ENCODE measurements around the gene ABRAXAS1. TPM values are rescaled to one million over a fixed set of nuclear protein-coding genes. Genes with fewer than 3 reads are reported as not detected.

The ABRAXAS1 gene
- total RNA-seq, 6 experiments from 2014 or later: 1.6 to 3.3 (median 2.6) TPM

DNA sequence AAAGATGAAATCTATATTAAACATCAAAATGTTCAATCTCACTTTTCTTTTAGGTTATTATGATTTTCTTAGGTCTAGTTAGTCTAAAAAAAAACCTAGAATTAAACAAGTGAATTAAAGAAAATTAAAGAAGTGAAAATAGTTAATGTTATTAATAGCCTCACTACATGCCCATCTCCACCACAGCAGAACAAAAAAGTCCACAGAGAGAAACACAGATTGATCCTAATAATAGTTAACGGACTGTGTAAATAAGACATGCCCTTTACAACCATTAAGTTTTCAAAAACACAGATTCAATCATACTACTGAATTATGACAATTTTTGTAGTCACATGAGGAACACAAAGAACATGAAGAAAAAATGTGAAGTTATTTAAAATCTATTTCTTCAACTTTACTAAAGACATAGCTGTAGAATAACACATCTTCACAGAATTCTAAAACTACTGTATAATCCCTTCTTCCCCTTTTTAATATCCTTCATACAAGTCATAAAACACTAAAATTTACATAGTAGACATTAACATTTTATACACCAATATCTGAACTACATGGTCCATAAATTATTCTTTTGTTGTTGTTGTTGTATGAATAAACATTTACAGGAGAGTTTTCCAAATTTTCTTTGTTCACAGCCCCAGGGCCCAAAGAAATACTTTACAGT is 44.6 kb downstream of the ABRAXAS1 start:
- Histone ChIP-seq H3K4me3 (no peak overlapping the region), H3K4me1 (no peaks in the 10 kb centered on the region), H3K27ac (no peak overlapping the region), H3K36me3 (peaks cover 0 to 31% (median 2%) of the 10 kb centered on the region in 4 donors), H3K27me3 (no peaks in the 10 kb centered on the region), H3K9me3 (no peaks in the 10 kb centered on the region)
- intact Hi-C loops (cut with DNase I): no loop called here
- ATAC-seq: no peak
- TF ChIP-seq POLR2A (IDR thresholded peaks at IDR 0.05): no peak
- TF ChIP-seq, protein P1, sequence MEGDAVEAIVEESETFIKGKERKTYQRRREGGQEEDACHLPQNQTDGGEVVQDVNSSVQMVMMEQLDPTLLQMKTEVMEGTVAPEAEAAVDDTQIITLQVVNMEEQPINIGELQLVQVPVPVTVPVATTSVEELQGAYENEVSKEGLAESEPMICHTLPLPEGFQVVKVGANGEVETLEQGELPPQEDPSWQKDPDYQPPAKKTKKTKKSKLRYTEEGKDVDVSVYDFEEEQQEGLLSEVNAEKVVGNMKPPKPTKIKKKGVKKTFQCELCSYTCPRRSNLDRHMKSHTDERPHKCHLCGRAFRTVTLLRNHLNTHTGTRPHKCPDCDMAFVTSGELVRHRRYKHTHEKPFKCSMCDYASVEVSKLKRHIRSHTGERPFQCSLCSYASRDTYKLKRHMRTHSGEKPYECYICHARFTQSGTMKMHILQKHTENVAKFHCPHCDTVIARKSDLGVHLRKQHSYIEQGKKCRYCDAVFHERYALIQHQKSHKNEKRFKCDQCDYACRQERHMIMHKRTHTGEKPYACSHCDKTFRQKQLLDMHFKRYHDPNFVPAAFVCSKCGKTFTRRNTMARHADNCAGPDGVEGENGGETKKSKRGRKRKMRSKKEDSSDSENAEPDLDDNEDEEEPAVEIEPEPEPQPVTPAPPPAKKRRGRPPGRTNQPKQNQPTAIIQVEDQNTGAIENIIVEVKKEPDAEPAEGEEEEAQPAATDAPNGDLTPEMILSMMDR (IDR thresholded peaks at IDR 0.05): no peak
- no peak for DNase-seq
- WGBS (ENCODE audit: insufficient coverage, low coverage, low lambda C conversion rate, missing lambda C conversion rate): 70% methylated on average over 1 of the region's 1 CpG

DNA sequence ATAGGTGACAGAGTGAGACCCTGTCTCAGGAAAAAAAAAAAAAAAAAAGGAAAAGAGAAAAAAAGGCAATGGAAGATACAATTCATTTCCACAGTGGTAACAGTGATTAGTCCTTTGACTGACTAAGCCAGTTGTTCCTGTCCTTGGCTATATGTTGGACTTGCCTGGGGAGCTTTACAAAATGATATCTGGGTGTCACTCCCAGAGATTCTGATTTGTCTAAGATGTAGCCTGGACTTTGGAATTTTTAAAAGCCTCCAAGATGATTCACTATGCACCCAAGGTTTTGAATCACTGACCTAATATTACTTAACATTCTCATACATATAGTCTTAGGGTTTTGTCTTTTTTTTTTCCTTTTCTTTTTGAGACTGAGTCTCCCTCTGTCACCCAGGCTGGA is 46.2 kb downstream of the ABRAXAS1 start:
- peaks cover 0 to 27% (median 1%) of the 10 kb centered on the region in 4 donors for H3K36me3 ChIP-seq
- intact Hi-C loops (cut with DNase I): no loop called here

DNA sequence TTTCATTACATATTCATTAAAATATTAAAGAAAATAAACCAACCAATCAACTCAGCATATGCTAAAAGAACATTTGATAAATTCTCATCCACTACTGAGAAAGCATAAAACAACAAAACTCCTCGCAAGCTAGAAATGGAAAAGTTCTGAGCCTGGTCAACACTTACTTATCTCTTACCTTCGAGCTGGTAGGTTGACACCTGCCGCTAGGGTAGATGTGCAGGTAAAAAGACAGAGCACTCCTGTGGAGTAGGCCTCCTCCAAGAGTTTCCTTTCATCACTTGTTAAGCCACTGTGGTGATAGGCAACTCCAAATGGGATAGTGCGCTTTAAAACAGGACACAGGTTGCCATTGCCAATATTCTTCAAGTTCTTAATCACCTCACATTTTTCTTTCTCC is 48.2 kb downstream of the ABRAXAS1 start:
- no peaks in the 10 kb centered on the region for H3K9me3 ChIP-seq
- peaks cover 0 to 23% (median 1%) of the 10 kb centered on the region in 4 donors for H3K36me3 ChIP-seq
- whole genome bisulfite sequencing (ENCODE audit: insufficient coverage, low coverage, low lambda C conversion rate, missing lambda C conversion rate): 94% methylated on average over 4 of the region's 4 CpGs
- TF ChIP-seq POLR2A (IDR thresholded peaks at IDR 0.05): no peak
- TF ChIP-seq, protein P1 (IDR thresholded peaks at IDR 0.05): no peak
- intact Hi-C loops (cut with DNase I): no loop called here
- H3K4me3 ChIP-seq: no peak overlapping the region
- no peak overlapping the region for H3K27ac ChIP-seq
- no peaks in the 10 kb centered on the region for H3K27me3 ChIP-seq
- DNase-seq: no peak
- no peaks in the 10 kb centered on the region for H3K4me1 ChIP-seq
- ATAC-seq: no peak

More for the DNA sequence above, 46.2 kb downstream of the ABRAXAS1 start:
- H3K27me3 ChIP-seq: no peaks in the 10 kb centered on the region
- DNase-seq (no peak), ATAC-seq (no peak)
- H3K4me3 ChIP-seq: no peak overlapping the region
- H3K9me3 ChIP-seq: no peaks in the 10 kb centered on the region
- TF ChIP-seq POLR2A (IDR thresholded peaks at IDR 0.05): no peak
- no peak overlapping the region for H3K27ac ChIP-seq
- no peaks in the 10 kb centered on the region for H3K4me1 ChIP-seq

DNA sequence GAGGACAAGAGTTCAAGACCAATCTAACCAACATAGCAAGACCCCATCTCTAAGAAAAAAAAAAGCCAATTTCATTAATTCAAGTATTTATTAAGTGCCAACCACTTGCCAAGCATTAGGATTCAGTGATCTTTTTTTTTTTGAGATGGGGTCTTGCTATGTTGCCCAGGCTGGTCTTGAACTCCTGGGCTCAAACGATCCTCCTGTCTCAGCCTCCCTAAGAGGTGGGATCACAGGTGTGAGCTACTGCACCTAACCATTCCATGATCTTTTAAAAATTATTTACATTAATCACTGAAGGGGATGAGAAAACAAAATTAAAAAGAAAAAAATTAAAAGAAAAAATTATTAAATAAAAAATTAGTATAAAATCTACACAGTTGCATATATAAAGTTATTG is 53.7 kb downstream of the ABRAXAS1 start:
- Histone ChIP-seq H3K27me3 (no peaks in the 10 kb centered on the region), H3K4me1 (no peaks in the 10 kb centered on the region), H3K36me3 (peaks cover 0 to 37% (median 5%) of the 10 kb centered on the region in 4 donors), H3K27ac (no peak overlapping the region), H3K4me3 (no peak overlapping the region), H3K9me3 (no peaks in the 10 kb centered on the region)
- intact Hi-C loops (cut with DNase I): no loop called here
- ATAC-seq: no peak
- no peak for DNase-seq
- TF ChIP-seq, protein P1 (IDR thresholded peaks at IDR 0.05): no peak
- no peak for TF ChIP-seq POLR2A (IDR thresholded peaks at IDR 0.05)
- 92% methylated on average over 1 of the region's 1 CpG for WGBS (ENCODE audit: insufficient coverage, low coverage, low lambda C conversion rate, missing lambda C conversion rate)

DNA sequence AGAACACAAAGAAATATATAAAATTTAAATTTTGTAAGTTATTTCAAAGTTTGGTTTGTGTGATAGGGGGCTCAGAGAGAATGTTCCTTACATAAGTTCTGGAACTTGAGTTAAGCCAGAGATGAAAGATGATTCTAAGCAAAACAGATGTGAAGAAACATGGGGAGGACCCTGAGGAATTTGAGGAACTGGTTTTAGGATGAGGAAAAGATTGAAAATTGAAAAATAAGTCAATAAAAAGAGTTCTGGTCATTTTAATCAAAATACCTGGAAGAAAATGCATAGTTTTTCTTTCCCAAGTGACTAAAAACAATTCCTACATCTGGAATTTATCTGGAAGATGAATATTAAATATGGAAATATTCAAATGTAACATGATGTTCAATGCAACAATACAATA is 66.7 kb downstream of the ABRAXAS1 start:
- Histone ChIP-seq H3K27me3 (no peaks in the 10 kb centered on the region), H3K36me3 (peaks cover 0 to 16% (median 8%) of the 10 kb centered on the region in 4 donors)
- ATAC-seq: no peak

More for the DNA sequence above, 66.7 kb downstream of the ABRAXAS1 start:
- H3K27ac ChIP-seq: no peak overlapping the region
- TF ChIP-seq, protein P1 (IDR thresholded peaks at IDR 0.05): no peak
- no peak for TF ChIP-seq POLR2A (IDR thresholded peaks at IDR 0.05)
- H3K4me3 ChIP-seq: no peak overlapping the region
- no peaks in the 10 kb centered on the region for H3K9me3 ChIP-seq
- DNase-seq: no peak
- H3K4me1 ChIP-seq: no peaks in the 10 kb centered on the region
- intact Hi-C loops (cut with DNase I): no loop called here
